ENCODE data around the gene LYSMD1.

LYSMD1 gene

GRCh38 chr1:151187205-151187604 lies 21.5 kb upstream of the LYSMD1 start:
- DNase-seq (ENCODE audit: low read depth in 1 of 2, low spot score in 1 of 2) = no peak
- Histone ChIP-seq H3K4me3 (replicated peaks; ENCODE audit: insufficient read depth, low read length) (no peak overlapping the region), H3K27me3 (ENCODE audit: insufficient read depth, poor library complexity, severe bottlenecking) (no peaks in the 10 kb centered on the region), H3K27ac (replicated peaks) (no peak overlapping the region)
- TF ChIP-seq POLR2AphosphoS5 (IDR thresholded peaks at IDR 0.05; ENCODE audit: low read depth) = no peak
- TF ChIP-seq GABPA (IDR thresholded peaks at IDR 0.05; ENCODE audit: low read depth) = no peak
- no peak for TF ChIP-seq SPI1 (IDR thresholded peaks at IDR 0.05; ENCODE audit: borderline replicate concordance, low read depth)
- TF ChIP-seq REST (IDR thresholded peaks at IDR 0.05; ENCODE audit: insufficient replicate concordance, low read depth) = no peak
- no peak for TF ChIP-seq CTCF (IDR thresholded peaks at IDR 0.05; ENCODE audit: insufficient read depth, low read length)

GRCh38 chr1:151184211-151184610 lies 18.5 kb upstream of the LYSMD1 start:
- Histone ChIP-seq H3K4me3 (replicated peaks; ENCODE audit: insufficient read depth, low read length) (no peak overlapping the region), H3K27me3 (ENCODE audit: insufficient read depth, poor library complexity, severe bottlenecking) (no peaks in the 10 kb centered on the region), H3K27ac (replicated peaks) (no peak overlapping the region)
- TF ChIP-seq CTCF (IDR thresholded peaks at IDR 0.05; ENCODE audit: insufficient read depth, low read length) (no peak), GABPA (IDR thresholded peaks at IDR 0.05; ENCODE audit: low read depth) (no peak), SPI1 (IDR thresholded peaks at IDR 0.05; ENCODE audit: borderline replicate concordance, low read depth) (no peak), REST (IDR thresholded peaks at IDR 0.05; ENCODE audit: insufficient replicate concordance, low read depth) (no peak), POLR2AphosphoS5 (IDR thresholded peaks at IDR 0.05; ENCODE audit: low read depth) (no peak)
- no peak for DNase-seq (ENCODE audit: low read depth in 1 of 2, low spot score in 1 of 2)

- TF ChIP-seq GABPA (IDR thresholded peaks at IDR 0.05; ENCODE audit: low read depth) (no peak), CTCF (IDR thresholded peaks at IDR 0.05; ENCODE audit: insufficient read depth, low read length) (no peak), REST (IDR thresholded peaks at IDR 0.05; ENCODE audit: insufficient replicate concordance, low read depth) (no peak), POLR2AphosphoS5 (IDR thresholded peaks at IDR 0.05; ENCODE audit: low read depth) (no peak), SPI1 (IDR thresholded peaks at IDR 0.05; ENCODE audit: borderline replicate concordance, low read depth) (no peak)
- H3K27ac ChIP-seq (replicated peaks) = no peak overlapping the region
Measured at GRCh38 chr1:151176514-151177045, 10.9 kb upstream of the LYSMD1 start.

More at GRCh38 chr1:151176514-151177045, 10.9 kb upstream of the LYSMD1 start:
- H3K4me3 ChIP-seq (replicated peaks; ENCODE audit: insufficient read depth, low read length) = no peak overlapping the region
- H3K27me3 ChIP-seq (ENCODE audit: insufficient read depth, poor library complexity, severe bottlenecking) = no peaks in the 10 kb centered on the region
- no peak for DNase-seq (ENCODE audit: low read depth in 1 of 2, low spot score in 1 of 2)
